ENCODE data around the gene ZNF195.
"Not testable (repeated sequence)": the region's sequence is repeated elsewhere in the genome, so short reads cannot be mapped to it uniquely, and the experiment has no call there.

GRCh38 chr11:3402861-3403250, 23.9 kb upstream of the ZNF195 start:
- not testable (repeated sequence) for TF ChIP-seq ZNF133 (tag by site-specific recombination; IDR thresholded peaks at IDR 0.05); REST (tag by site-specific recombination; IDR thresholded peaks at IDR 0.05); CTCF (tag by site-specific recombination; IDR thresholded peaks at IDR 0.05); ZNF670 (tag by site-specific recombination; IDR thresholded peaks at IDR 0.05; ENCODE audit: low read depth); ZSCAN16 (tag by site-specific recombination; IDR thresholded peaks at IDR 0.05); ZNF366 (tag by site-specific recombination; conservative IDR thresholded peaks at IDR 0.05); ZNF571 (tag by site-specific recombination; IDR thresholded peaks at IDR 0.05); ZNF132 (tag by site-specific recombination; IDR thresholded peaks at IDR 0.05; ENCODE audit: borderline replicate concordance); ZNF747 (tag by site-specific recombination; IDR thresholded peaks at IDR 0.05); ZNF19 (tag by site-specific recombination; IDR thresholded peaks at IDR 0.05; ENCODE audit: low read depth); ZNF639 (tag by site-specific recombination; IDR thresholded peaks at IDR 0.05); HOXC10 (CRISPR knock-in tag; IDR thresholded peaks at IDR 0.05); PBX3 (CRISPR knock-in tag; IDR thresholded peaks at IDR 0.05); SP2 (tag by site-specific recombination; IDR thresholded peaks at IDR 0.05)
